Measurements from ENCODE around the gene NFIB.

DNA sequence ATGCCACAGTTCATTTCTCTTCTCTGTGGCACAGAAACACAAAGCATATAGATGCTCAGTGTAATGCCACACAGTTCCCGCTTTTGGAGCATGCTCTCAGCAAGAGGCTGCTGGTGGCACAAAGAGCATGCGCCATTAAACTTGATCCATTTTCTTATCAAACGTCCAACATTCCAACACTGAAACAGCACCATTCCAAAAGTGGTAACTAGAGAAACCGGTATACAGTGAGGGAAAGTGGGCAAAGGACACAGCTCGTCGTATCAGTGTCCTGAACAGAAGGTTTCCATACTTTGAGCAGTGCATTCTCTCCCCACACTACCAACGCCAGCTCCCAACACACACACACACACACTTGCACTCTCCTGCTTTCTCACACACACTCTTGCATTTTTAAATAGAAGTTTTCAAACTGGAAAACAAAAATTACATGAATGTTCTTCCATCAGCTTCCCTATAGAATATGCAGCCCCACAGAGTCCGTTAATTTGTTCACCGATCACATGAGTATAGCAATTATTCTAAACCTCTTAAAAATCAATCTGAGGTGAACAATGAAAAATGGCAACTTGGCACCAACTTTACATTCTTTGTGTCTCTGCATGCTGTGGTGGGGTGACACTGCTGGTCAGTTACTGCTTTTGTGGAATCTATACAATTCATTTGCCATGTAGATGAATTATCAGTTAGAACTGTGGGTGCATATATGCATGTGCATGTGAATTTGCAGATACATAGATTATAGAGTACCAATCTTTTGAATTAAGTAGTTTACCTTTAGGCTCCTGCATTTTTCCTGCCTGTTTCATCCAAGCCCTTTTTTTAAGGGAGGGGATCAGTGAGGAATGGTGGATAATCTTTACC is 5.7 kb downstream of the NFIB start:
- TF ChIP-seq BHLHE40 (IDR thresholded peaks at IDR 0.05; ENCODE audit: low read depth, low read length) = no peak
- TF ChIP-seq FOSB (CRISPR knock-in tag; IDR thresholded peaks at IDR 0.05) = no peak
- TF ChIP-seq ZNF302 (CRISPR knock-in tag; IDR thresholded peaks at IDR 0.05) = no peak
- TF ChIP-seq, protein P1, sequence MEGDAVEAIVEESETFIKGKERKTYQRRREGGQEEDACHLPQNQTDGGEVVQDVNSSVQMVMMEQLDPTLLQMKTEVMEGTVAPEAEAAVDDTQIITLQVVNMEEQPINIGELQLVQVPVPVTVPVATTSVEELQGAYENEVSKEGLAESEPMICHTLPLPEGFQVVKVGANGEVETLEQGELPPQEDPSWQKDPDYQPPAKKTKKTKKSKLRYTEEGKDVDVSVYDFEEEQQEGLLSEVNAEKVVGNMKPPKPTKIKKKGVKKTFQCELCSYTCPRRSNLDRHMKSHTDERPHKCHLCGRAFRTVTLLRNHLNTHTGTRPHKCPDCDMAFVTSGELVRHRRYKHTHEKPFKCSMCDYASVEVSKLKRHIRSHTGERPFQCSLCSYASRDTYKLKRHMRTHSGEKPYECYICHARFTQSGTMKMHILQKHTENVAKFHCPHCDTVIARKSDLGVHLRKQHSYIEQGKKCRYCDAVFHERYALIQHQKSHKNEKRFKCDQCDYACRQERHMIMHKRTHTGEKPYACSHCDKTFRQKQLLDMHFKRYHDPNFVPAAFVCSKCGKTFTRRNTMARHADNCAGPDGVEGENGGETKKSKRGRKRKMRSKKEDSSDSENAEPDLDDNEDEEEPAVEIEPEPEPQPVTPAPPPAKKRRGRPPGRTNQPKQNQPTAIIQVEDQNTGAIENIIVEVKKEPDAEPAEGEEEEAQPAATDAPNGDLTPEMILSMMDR (IDR thresholded peaks at IDR 0.05) = no peak
- no peak for TF ChIP-seq HOXA7 (CRISPR knock-in tag; IDR thresholded peaks at IDR 0.05)
- no peak for TF ChIP-seq TFCP2L1 (CRISPR knock-in tag; IDR thresholded peaks at IDR 0.05)
- no peak for TF ChIP-seq EP300 (IDR thresholded peaks at IDR 0.05)
- TF ChIP-seq CBX2 (IDR thresholded peaks at IDR 0.05; ENCODE audit: borderline replicate concordance, low read depth) = no peak
- TF ChIP-seq POLR2A (IDR thresholded peaks at IDR 0.05; ENCODE audit: low read length) = no peak
- TF ChIP-seq, protein P2, sequence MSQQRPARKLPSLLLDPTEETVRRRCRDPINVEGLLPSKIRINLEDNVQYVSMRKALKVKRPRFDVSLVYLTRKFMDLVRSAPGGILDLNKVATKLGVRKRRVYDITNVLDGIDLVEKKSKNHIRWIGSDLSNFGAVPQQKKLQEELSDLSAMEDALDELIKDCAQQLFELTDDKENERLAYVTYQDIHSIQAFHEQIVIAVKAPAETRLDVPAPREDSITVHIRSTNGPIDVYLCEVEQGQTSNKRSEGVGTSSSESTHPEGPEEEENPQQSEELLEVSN (IDR thresholded peaks at IDR 0.05; ENCODE audit: borderline replicate concordance, low read depth) = no peak
- no peak for TF ChIP-seq RFX5 (IDR thresholded peaks at IDR 0.05)
- TF ChIP-seq, protein P3, sequence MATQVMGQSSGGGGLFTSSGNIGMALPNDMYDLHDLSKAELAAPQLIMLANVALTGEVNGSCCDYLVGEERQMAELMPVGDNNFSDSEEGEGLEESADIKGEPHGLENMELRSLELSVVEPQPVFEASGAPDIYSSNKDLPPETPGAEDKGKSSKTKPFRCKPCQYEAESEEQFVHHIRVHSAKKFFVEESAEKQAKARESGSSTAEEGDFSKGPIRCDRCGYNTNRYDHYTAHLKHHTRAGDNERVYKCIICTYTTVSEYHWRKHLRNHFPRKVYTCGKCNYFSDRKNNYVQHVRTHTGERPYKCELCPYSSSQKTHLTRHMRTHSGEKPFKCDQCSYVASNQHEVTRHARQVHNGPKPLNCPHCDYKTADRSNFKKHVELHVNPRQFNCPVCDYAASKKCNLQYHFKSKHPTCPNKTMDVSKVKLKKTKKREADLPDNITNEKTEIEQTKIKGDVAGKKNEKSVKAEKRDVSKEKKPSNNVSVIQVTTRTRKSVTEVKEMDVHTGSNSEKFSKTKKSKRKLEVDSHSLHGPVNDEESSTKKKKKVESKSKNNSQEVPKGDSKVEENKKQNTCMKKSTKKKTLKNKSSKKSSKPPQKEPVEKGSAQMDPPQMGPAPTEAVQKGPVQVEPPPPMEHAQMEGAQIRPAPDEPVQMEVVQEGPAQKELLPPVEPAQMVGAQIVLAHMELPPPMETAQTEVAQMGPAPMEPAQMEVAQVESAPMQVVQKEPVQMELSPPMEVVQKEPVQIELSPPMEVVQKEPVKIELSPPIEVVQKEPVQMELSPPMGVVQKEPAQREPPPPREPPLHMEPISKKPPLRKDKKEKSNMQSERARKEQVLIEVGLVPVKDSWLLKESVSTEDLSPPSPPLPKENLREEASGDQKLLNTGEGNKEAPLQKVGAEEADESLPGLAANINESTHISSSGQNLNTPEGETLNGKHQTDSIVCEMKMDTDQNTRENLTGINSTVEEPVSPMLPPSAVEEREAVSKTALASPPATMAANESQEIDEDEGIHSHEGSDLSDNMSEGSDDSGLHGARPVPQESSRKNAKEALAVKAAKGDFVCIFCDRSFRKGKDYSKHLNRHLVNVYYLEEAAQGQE (IDR thresholded peaks at IDR 0.05) = no peak

All from A549 (cell line).